ENCODE data around the gene C4orf51. TPM values are rescaled to one million over a fixed set of nuclear protein-coding genes. Genes with fewer than 3 reads are reported as not detected.
A peak's percentile ranks its signal among the peaks of the same experiment; 100 is the strongest.

Gene C4orf51
- total and polyA plus RNA-seq, 2 donors (not counting 1 experiment from before 2014, with no cell fraction given): not detected

- peak; percentile 90 to 96 for DNase-seq (ENCODE audit: low read depth in 2 of 2)
- H3K4me3 ChIP-seq (replicated peaks in 1 of 4; ENCODE audit: control extremely low read depth in 1 of 4, insufficient read depth in 1 of 4, low read depth in 3 of 4, low read length in 4 of 4): peak overlapping the region; percentile 39 to 67 (median 52)
- H3K9me3 ChIP-seq (ENCODE audit: control insufficient read depth, insufficient read depth, low read depth, low read length): no peaks in the 10 kb centered on the region
- no peaks in the 10 kb centered on the region for H3K27me3 ChIP-seq (ENCODE audit: control insufficient read depth, insufficient read depth, low read length)
- H3K79me2 ChIP-seq (ENCODE audit: control insufficient read depth, insufficient read depth, low read length): no peaks in the 10 kb centered on the region
- no peaks in the 10 kb centered on the region for H3K36me3 ChIP-seq (ENCODE audit: control insufficient read depth, insufficient read depth, low read length)
- H3K4me2 ChIP-seq (ENCODE audit: extremely low read depth, insufficient read depth, low read length): peak overlapping the region; percentile 83
- H3K4me1 ChIP-seq (ENCODE audit: control insufficient read depth, extremely low read depth, insufficient read depth, low read length): peaks cover 38% of the 10 kb centered on the region
- H3K9ac ChIP-seq (ENCODE audit: insufficient read depth, low read length): peak overlapping the region; percentile 93
- peak overlapping the region; percentile 100 for H3K27ac ChIP-seq (ENCODE audit: insufficient read depth, low read length)
- TF ChIP-seq CTCF (conservative IDR thresholded peaks at IDR 0.05 in 1 of 2, IDR thresholded peaks at IDR 0.05 in 1 of 2; ENCODE audit: low read depth in 1 of 2, low read length in 2 of 2) (no peak), EZH2 (IDR thresholded peaks at IDR 0.05; ENCODE audit: low read length, missing control alignments) (no peak)
- H2AFZ ChIP-seq (ENCODE audit: low read length): no peak overlapping the region
- no peaks in the 10 kb centered on the region for H4K20me1 ChIP-seq (ENCODE audit: control insufficient read depth, extremely low read depth, insufficient read depth, low read length)
Measured at GRCh38 chr4:145732895-145733880, 53.2 kb downstream of the C4orf51 start.

GRCh38 chr4:145734031-145734430 lies 54.1 kb downstream of the C4orf51 start:
- Histone ChIP-seq H3K4me1 (ENCODE audit: control insufficient read depth, extremely low read depth, insufficient read depth, low read length) (peaks cover 38% of the 10 kb centered on the region), H3K9me3 (ENCODE audit: control insufficient read depth, insufficient read depth, low read depth, low read length) (no peaks in the 10 kb centered on the region), H2AFZ (ENCODE audit: low read length) (no peak overlapping the region)

More at GRCh38 chr4:145734031-145734430, 54.1 kb downstream of the C4orf51 start:
- Histone ChIP-seq H3K4me3 (replicated peaks in 1 of 4; ENCODE audit: control extremely low read depth in 1 of 4, insufficient read depth in 1 of 4, low read depth in 3 of 4, low read length in 4 of 4) (peak overlapping the region in 1 of 4 experiments; percentile 67), H3K27me3 (ENCODE audit: control insufficient read depth, insufficient read depth, low read length) (no peaks in the 10 kb centered on the region), H3K9ac (ENCODE audit: insufficient read depth, low read length) (peak overlapping the region; percentile 93), H3K4me2 (ENCODE audit: extremely low read depth, insufficient read depth, low read length) (peak overlapping the region; percentile 83), H3K79me2 (ENCODE audit: control insufficient read depth, insufficient read depth, low read length) (no peaks in the 10 kb centered on the region), H3K36me3 (ENCODE audit: control insufficient read depth, insufficient read depth, low read length) (no peaks in the 10 kb centered on the region), H3K27ac (ENCODE audit: insufficient read depth, low read length) (peak overlapping the region; percentile 100), H4K20me1 (ENCODE audit: control insufficient read depth, extremely low read depth, insufficient read depth, low read length) (no peaks in the 10 kb centered on the region)
- TF ChIP-seq EZH2 (IDR thresholded peaks at IDR 0.05; ENCODE audit: low read length, missing control alignments) (no peak), CTCF (conservative IDR thresholded peaks at IDR 0.05 in 1 of 2, IDR thresholded peaks at IDR 0.05 in 1 of 2; ENCODE audit: low read depth in 1 of 2, low read length in 2 of 2) (no peak)
- peak; percentile 14 to 50 for DNase-seq (ENCODE audit: low read depth in 2 of 2)

Measured in fibroblast of lung (primary cell).